HG03108 (cell line): Measurements from ENCODE around the gene RFNG.
A peak's percentile ranks its signal among the peaks of the same experiment; 100 is the strongest.

Source experiments
- ATAC-seq: cut with Tn5 transposase; IDR thresholded peaks from one replicate; pipeline ENCODE4 v1.9.1; 2021; ENCODE audit warnings: moderate library complexity; ENCODE audit not compliant: unreplicated experiment

RFNG gene

DNA sequence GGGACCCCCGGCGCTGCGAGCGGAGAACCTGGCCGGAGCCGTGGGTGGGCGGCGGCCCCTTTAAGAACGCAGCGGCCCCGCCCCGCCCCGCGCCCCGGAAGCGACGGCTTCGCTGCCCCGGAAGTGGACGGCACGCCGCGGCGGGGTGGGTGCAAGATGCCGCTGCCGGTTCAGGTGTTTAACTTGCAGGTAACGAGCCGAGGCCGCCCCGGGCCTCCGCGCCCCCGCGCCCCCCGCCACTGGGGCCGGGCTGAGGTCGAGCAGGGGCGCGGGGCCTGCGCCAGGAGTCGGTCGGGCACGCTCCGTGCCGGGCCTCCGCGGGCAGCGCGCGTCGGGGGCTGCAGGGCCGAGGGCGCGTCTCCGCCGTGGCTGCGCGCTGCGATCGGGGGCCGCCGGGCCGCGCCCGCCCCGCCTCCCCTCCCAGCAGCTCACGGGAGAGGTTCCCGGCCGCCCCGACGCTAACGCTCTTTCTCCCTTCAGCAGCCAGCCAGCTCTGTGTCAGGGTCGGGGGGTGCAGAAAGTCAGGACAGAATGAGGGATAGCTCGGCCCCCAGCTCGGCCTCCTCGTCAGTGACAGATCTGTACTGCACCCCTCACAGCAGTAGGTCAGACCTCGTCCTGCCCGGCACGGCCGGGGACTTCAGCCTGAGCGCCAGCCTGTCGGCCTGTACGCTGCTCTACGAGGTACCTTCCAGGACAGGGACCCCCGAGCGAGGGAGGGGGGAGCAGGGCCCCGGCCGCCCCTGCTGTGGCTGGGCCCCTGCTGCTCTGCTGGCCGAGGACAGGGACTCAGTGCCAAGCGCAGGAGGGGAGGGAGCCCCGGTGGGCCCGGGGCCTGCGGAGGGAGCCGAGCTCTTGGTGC is at the start of gene RFNG, which contains the start of gene GPS1:
TSS of gene RFNG (minus strand) at position 36 of the 862 bp plus-strand sequence. CDS start 45 bp downstream, outside the sequence.
TSS of gene GPS1 (plus strand) at position 123 of the 862 bp plus-strand sequence. CDS start at position 157, 34 bp downstream.
- no peak for ATAC-seq

- ATAC-seq = no peak
Observed at GRCh38 chr17:82101301-82101715, 49.7 kb upstream of the RFNG start.

GRCh38 chr17:82100502-82101298 is 49.1 kb upstream of the RFNG start:
- no peak for ATAC-seq

GRCh38 chr17:82098939-82099763 is 47.5 kb upstream of the RFNG start:
- ATAC-seq = peak; percentile 9

DNA sequence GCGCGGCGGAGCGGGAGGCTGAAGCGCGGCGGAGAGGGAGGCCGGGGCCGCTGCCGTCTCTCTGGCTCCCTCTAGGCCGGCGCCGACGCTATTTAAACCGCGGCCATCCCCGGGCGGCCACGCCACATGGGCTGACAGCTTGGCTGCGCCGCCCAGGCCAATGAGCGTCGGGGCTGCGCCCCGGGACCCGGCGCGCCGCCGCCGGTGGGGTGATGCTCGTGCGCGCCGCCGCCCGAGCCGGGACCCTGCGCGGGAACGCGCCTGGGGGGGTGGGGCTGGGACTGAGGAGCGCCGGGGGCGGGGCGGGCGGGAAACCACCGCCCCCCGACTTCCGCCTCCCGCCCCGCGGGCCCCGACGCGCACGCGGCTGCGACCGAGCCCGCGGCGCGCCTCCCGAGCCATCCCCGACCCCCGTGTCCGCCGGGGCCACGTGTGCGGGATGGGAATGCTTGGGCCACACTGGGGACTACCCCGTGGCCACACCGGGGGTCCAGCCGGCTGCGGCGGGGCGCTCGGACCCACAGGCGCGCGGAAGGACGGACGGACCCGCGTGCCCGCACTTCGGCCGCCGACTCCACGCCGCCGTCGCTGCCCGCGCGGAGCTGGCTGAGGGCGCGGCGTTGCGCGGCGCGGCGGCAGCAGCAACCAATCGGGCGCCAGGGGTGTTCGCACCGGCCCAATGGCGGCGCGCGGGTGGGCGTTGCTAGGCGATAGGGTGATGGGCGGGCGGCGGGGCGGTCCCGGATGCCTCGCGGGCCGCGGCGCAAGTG is 46.7 kb upstream of the RFNG start, which contains the start of gene FASN:
TSS of gene FASN (minus strand) at position 68 of the 770 bp plus-strand sequence. CDS start 1,791 bp downstream, outside the sequence.
- peak; percentile 63 for ATAC-seq

DNA sequence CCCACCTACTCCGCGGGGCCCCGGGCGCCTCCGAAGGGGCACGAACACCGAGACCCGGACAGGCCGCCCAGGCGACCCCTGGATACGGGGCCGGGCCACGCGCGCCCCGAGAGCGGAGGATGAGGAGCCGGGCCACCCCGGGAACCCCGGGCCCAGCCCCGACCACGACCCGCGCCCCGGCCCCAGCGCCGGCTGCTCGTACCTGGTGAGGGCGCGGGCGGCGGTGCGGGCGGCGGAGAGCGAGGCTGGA is 46.2 kb upstream of the RFNG start:
- ATAC-seq = peak; percentile 10

DNA sequence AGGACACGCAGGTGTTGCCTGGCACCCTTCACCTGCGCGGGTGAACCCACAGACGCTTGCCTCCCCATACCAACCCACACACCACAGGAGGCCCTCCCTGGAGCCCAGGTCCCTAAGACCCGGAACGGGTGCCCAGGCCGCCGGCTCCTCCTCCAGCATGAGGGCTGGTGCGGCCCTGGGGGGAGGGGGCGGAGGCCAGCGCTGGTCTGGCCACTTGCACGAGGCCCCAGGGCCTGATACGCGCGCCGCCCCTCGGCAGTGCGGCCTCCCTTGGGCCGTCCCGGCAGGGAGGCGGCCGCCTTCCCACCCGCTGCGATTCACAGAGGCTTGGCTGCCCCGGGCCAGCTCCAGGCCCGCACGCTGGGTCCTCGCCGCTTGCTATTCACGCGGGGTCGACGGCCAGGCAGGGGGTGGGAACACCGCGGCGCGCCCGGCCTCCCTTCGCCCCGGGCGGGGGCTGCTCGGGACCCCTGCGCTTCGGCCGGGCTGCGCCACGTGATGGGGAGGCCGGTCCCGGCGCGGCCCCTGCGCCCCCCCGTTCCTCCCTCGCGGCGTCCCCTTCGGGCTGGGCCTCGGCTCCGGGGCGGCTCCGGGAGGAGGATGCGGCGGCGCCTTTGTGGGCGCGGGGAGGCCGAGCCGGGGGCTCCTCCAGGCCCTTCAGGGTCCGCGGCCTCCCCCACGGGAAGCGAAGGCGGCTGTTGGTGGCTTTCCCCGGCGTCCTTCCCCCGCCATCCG is 45.7 kb upstream of the RFNG start:
- no peak for ATAC-seq

- no peak for ATAC-seq
Observed at GRCh38 chr17:82096709-82097183, 45.1 kb upstream of the RFNG start.

- ATAC-seq = no peak
Observed at GRCh38 chr17:82095777-82096708, 44.4 kb upstream of the RFNG start.

GRCh38 chr17:82094931-82095776 is 43.5 kb upstream of the RFNG start:
- ATAC-seq = no peak

DNA sequence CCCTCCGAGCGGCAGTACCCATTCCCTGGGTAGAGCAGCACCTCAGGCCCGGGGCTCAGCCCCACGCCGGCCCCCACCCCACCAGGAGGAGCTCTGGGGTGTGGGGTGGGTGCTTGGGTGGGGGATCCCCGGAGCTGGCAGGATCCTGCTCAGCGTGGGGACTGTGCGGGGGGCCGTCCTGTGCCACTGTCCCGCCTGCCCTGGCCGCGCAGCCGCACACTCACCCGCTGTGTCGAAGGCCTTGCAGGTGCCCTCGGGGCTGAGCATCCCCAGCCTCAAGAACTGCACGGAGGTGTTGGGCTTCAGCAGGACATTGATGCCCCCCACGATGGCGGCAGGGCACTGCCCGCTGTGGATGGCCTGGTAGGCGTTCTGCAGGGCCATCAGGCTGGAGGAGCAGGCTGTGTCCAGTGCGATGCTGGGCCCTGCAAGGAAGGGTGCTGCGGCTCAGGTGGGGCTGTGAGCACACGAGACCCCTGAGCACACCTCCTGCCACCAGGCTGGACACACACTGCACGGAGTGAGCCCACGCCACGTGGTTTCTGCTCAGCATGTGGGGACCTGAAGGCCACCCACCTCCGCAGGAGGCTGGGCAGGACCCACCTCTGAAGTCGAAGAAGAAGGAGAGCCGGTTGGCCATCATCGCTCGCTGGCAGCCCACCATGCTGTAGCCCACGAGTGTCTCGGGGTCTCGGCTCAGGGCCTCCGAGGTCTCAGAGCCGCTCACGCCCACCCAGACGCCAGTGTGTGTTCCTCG is 41.6 kb upstream of the RFNG start:
- ATAC-seq = no peak

DNA sequence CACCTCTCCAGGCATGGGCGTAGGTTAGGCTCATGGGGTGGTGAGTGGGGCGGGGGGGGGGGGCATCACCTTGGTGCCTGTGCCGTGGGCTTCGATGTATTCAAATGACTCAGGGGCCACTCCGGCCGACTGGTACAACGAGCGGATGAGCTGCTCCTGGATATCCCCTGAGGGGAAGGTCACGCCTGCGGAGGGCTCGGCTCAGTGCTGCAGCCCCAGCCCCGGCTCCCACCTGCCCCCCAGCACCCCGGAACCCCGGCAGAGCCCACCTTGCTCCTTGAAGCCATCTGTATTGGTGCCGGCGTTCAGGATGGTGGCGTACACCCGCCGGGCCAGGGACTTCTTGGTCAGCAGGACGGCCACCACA is 41.0 kb upstream of the RFNG start:
- no peak for ATAC-seq

- no peak for ATAC-seq
Observed at GRCh38 chr17:82092094-82092586, 40.5 kb upstream of the RFNG start.

DNA sequence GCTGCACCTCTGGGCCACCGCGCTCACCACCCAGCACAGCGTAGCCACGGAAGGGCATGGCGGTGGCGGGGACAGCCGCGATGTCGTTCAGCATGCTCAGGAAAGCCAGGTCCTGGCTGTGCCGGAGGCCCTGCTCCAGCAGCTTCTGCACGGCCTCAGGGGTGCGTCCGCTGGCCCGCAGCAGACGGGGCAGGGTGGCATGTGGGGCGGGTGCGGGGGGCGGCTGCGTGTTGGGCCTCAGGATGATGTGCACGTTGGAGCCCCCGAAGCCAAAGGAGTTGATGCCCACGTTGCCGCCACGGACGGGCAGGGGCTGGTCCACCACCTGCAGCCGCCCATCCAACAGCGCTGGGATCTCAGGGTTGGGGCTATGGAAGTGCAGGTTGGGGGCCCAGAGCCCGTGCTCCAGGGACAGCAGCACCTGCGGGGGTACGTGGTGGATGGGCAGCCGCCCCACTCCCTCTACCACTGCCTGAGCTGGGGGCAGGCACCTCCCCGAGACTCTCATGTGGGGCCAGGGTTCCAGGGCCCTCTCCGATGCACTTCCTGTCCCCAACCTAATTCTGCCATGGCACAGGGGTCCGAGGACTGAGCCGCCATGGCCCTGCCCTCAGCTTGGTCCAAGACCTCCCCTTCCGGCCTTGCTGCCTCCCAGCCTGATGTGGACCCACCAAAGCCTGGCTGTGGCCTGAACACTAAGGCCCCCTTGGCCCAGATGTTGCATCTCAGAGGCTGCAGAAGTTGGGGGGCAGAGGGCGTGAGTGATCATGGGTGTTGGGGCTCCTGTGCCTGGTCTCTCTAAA is 39.9 kb upstream of the RFNG start:
- ATAC-seq = no peak

- ATAC-seq = no peak
Observed at GRCh38 chr17:82090549-82091263, 39.1 kb upstream of the RFNG start.
